Measurements from ENCODE around the gene MYBPHL.

DNA sequence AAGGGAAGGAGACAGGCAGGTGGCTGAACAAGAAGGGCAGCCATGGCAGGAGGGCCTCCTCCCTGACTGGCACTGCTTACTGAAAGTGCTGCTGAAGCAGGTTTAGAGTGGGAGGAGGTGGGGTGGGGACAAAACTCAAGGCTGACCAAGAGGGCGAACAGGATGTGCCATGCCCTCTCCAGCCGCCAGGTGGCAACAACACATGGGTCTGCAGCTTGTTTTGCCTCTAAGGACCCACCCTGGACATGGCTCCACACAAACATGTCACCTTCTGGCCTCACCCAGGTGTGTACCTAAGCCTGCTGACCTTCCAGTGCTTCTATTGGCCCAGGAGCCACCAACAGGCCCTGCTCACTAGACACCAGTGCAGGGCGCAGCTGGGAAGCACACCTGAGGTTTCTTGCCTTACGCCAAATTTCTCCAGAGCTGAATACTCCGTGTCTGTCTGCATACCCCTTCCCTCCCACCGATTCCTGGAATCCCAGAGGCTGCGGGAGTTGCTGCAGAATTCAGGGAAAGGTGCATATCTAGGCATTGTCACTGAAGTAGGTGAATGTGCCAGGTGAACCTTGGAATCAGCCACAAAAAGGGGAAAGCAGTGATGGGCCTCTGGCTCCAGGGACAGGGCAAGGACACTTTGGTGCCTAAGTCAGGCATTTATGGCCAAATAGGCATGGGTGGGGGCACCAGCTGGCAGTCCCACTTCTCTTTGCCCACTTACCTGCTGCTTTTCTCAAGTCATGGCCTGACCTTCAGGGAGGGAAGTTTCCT lies 29.2 kb downstream of the MYBPHL start:
- TF ChIP-seq, protein P1, sequence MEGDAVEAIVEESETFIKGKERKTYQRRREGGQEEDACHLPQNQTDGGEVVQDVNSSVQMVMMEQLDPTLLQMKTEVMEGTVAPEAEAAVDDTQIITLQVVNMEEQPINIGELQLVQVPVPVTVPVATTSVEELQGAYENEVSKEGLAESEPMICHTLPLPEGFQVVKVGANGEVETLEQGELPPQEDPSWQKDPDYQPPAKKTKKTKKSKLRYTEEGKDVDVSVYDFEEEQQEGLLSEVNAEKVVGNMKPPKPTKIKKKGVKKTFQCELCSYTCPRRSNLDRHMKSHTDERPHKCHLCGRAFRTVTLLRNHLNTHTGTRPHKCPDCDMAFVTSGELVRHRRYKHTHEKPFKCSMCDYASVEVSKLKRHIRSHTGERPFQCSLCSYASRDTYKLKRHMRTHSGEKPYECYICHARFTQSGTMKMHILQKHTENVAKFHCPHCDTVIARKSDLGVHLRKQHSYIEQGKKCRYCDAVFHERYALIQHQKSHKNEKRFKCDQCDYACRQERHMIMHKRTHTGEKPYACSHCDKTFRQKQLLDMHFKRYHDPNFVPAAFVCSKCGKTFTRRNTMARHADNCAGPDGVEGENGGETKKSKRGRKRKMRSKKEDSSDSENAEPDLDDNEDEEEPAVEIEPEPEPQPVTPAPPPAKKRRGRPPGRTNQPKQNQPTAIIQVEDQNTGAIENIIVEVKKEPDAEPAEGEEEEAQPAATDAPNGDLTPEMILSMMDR (IDR thresholded peaks at IDR 0.05): peak in 3 of 4 experiments; percentile 88 to 92 (median 88)
- TF ChIP-seq EP300 (IDR thresholded peaks at IDR 0.05) (no peak), POLR2AphosphoS5 (IDR thresholded peaks at IDR 0.05) (no peak), POLR2A (IDR thresholded peaks at IDR 0.05) (no peak)
